ENCODE data around the gene KDSR.
A peak's percentile ranks its signal among the peaks of the same experiment; 100 is the strongest.

The KDSR gene

DNA sequence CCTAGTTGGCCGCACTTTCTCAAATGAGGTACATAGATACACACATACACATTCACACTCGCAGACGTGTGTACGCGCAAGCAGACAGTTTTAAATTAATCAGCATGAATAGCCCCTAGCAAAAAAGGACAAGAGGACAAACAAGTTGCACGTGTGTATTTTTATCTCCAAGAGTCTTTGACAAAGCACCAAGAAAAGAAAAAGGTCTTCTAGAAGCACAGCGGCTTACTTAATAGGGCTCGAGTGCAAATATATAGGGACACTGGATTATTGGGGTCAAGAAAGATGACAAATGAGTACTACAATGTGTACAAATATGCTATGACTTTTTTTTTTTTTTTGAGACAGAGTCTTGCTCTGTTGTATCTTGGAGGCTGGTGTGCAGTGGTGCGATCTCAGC is 45.7 kb downstream of the KDSR start:
- Histone ChIP-seq H3K9me3 (no peaks in the 10 kb centered on the region), H3K27me3 (no peaks in the 10 kb centered on the region), H3K4me1 (peaks cover 5% of the 10 kb centered on the region), H3K4me3 (ENCODE audit: low read depth, low read length) (no peak overlapping the region), H3K36me3 (no peaks in the 10 kb centered on the region)
- TF ChIP-seq, protein P1, sequence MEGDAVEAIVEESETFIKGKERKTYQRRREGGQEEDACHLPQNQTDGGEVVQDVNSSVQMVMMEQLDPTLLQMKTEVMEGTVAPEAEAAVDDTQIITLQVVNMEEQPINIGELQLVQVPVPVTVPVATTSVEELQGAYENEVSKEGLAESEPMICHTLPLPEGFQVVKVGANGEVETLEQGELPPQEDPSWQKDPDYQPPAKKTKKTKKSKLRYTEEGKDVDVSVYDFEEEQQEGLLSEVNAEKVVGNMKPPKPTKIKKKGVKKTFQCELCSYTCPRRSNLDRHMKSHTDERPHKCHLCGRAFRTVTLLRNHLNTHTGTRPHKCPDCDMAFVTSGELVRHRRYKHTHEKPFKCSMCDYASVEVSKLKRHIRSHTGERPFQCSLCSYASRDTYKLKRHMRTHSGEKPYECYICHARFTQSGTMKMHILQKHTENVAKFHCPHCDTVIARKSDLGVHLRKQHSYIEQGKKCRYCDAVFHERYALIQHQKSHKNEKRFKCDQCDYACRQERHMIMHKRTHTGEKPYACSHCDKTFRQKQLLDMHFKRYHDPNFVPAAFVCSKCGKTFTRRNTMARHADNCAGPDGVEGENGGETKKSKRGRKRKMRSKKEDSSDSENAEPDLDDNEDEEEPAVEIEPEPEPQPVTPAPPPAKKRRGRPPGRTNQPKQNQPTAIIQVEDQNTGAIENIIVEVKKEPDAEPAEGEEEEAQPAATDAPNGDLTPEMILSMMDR (IDR thresholded peaks at IDR 0.05; ENCODE audit: low read depth, low read length): no peak
- no peak for DNase-seq

DNA sequence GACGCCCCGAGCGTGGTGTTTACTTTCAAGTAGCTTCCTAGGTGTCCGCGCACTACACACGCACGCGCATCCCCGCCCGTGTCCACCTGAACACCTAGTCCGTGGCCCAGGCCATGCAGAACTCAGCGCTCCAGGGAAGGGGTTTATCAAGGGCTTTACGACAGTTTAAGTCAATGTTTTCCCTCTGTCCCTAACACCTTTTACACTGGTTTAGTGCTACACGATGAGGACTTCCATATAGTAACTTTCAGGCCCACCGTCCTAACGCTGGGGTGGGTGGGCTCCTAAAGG is 46.1 kb downstream of the KDSR start:
- TF ChIP-seq, protein P1 (IDR thresholded peaks at IDR 0.05; ENCODE audit: low read depth, low read length): no peak
- Histone ChIP-seq H3K36me3 (no peaks in the 10 kb centered on the region), H3K4me3 (ENCODE audit: low read depth, low read length) (peak overlapping the region; percentile 43), H3K4me1 (peaks cover 5% of the 10 kb centered on the region), H3K9me3 (no peaks in the 10 kb centered on the region), H3K27me3 (no peaks in the 10 kb centered on the region)
- DNase-seq: no peak

DNA sequence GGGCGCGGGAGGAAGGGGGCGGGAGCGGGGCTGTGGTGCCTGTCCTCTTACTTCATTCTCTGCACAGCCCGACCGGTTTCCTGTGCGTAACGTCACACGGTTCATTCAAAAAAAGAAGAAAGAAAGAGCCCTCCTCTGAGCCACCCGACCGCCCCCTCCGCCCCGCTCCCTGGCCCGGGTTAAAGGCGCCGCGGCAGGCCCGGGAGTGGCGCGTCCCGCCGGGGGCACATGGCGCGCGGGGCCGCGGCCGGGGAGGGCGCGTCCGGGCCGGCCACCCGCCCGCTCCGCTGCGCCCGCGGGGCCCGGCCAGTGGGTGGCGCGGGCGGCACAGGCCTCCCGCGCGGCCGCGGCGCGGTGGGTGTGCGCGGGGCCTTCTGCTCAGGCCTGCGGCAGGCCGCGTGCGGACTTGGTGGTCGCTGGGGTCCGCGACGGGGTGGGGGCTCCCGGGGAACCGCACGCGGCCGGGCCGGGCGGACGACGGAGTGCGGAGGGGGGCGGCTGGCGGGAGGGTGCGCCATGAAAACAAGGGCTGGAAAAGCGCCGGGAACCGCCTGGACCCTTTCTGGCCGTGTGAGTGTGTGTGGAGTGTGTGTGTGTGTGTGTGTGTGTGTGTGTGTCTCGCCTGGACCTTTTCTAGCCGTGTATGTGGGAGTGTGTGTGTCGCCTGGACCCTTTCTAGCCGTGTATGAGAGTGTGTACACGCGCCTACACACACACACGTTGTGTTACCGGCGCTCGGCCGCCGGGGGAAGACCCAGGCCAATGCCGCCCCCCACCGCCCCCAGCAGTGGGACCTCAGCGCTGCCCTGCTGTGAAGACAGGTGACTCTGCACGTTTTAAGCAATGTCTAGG is 46.7 kb downstream of the KDSR start:
- Histone ChIP-seq H3K27me3 (no peaks in the 10 kb centered on the region), H3K36me3 (no peaks in the 10 kb centered on the region), H3K9me3 (no peaks in the 10 kb centered on the region), H3K4me3 (ENCODE audit: low read depth, low read length) (peak overlapping the region; percentile 43), H3K4me1 (peaks cover 5% of the 10 kb centered on the region)
- DNase-seq: peak; percentile 72
- TF ChIP-seq, protein P1 (IDR thresholded peaks at IDR 0.05; ENCODE audit: low read depth, low read length): no peak

DNA sequence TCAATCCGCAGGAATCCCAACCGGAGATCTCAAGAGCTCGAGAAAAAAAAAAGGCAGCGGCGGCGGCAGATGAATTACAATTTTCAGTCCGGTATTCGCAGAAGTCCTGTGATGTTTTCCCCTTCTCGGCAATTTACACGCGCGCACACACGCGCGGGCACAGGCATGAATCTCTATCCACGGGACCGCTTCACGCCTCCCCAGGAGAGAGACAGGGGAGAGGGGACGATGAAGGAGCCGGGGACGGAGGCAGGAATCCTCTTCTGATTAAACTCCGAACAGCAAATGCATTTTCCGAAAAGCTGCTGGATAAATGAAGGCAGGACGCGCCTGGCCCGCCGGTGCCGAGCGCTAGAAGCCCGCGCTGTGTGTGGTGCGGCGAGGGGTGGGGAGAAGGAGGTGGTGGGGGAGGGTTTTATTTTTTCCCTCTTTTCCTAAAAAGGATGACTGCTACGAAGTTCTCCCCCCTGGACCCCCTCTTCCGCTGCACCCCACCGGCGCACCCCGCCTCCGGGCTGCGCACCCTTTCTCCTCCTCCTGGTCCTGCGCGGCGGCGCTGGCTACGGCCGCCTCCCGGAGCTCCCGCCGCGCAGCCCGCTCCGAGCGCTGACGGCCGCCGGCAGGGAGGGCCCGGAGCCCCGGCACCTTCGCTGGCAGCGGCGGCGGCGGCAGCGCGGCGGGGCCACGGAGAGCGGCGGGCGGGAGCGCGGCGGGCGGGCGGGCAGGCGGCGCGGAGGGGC is 47.5 kb downstream of the KDSR start, which contains the start of gene BCL2:
Gene BCL2, minus strand, starts transcription at position 387 of the 740 bp plus-strand sequence.
- TF ChIP-seq, protein P1 (IDR thresholded peaks at IDR 0.05; ENCODE audit: low read depth, low read length): no peak
- Histone ChIP-seq H3K4me3 (ENCODE audit: low read depth, low read length) (peak within 1 kb of the TSS; percentile 84), H3K36me3 (no peaks in the 10 kb centered on the region), H3K27me3 (no peaks in the 10 kb centered on the region), H3K9me3 (no peaks in the 10 kb centered on the region), H3K4me1 (peaks cover 5% of the 10 kb centered on the region)
- DNase-seq: peak; percentile 31

DNA sequence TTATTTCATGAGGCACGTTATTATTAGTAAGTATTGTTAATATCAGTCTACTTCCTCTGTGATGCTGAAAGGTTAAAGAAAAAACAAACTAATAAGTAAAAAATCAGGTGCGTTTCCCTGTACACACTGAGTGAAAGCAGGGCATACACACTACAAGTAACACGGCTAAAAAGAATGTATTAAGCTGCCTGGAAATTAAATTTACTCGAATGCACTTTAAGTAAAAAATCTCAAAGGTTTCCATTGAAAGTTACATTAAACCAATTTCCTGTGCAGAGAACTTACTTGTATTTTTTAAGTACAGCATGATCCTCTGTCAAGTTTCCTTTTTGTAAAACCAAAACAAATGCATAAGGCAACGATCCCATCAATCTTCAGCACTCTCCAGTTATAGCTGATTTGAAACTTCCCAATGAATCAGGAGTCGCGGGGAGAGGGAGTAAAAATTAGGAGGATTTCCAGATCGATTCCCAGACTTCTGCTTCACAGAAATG is 48.1 kb downstream of the KDSR start:
- DNase-seq: no peak
- Histone ChIP-seq H3K4me3 (ENCODE audit: low read depth, low read length) (peak overlapping the region; percentile 84), H3K9me3 (no peaks in the 10 kb centered on the region), H3K4me1 (peaks cover 5% of the 10 kb centered on the region), H3K36me3 (no peaks in the 10 kb centered on the region), H3K27me3 (no peaks in the 10 kb centered on the region)
- TF ChIP-seq, protein P1 (IDR thresholded peaks at IDR 0.05; ENCODE audit: low read depth, low read length): no peak

All from BE2C (cell line).